ENCODE results near the gene TLR9.

DNA sequence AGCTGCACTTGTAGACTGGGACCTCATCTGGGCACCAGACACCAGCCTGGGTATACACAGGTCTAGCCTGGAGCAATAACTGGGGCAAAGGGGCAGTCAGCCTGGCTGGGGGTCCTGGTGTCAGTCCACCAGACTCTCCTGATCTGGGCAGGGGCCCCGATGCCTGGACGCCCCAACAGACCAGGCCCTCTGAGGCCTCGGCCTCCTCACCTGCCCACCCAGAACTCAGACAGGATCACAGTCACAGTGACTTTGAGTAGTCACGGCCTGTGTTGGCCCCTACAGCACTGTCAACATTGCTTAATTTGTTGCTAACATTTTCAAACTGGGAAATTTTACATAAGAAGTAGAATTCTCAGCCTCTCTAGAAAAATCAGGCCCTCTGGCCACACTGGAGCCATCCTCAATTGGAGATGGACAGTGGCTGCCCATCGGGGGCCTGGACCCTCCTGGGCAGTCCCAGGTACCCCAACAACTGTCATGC is 7.7 kb upstream of the TLR9 start:
- TF ChIP-seq, protein P1, sequence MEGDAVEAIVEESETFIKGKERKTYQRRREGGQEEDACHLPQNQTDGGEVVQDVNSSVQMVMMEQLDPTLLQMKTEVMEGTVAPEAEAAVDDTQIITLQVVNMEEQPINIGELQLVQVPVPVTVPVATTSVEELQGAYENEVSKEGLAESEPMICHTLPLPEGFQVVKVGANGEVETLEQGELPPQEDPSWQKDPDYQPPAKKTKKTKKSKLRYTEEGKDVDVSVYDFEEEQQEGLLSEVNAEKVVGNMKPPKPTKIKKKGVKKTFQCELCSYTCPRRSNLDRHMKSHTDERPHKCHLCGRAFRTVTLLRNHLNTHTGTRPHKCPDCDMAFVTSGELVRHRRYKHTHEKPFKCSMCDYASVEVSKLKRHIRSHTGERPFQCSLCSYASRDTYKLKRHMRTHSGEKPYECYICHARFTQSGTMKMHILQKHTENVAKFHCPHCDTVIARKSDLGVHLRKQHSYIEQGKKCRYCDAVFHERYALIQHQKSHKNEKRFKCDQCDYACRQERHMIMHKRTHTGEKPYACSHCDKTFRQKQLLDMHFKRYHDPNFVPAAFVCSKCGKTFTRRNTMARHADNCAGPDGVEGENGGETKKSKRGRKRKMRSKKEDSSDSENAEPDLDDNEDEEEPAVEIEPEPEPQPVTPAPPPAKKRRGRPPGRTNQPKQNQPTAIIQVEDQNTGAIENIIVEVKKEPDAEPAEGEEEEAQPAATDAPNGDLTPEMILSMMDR (IDR thresholded peaks at IDR 0.05), result no peak
- no peak for TF ChIP-seq RXRA (IDR thresholded peaks at IDR 0.05; ENCODE audit: borderline replicate concordance, low read depth)
- TF ChIP-seq FOXJ3 (CRISPR knock-in tag; IDR thresholded peaks at IDR 0.05), result no peak
- no peak for TF ChIP-seq SMC3 (IDR thresholded peaks at IDR 0.05; ENCODE audit: low read depth, low read length)
- TF ChIP-seq NRF1 (IDR thresholded peaks at IDR 0.05; ENCODE audit: low read depth, low read length), result no peak
- TF ChIP-seq, protein P2, sequence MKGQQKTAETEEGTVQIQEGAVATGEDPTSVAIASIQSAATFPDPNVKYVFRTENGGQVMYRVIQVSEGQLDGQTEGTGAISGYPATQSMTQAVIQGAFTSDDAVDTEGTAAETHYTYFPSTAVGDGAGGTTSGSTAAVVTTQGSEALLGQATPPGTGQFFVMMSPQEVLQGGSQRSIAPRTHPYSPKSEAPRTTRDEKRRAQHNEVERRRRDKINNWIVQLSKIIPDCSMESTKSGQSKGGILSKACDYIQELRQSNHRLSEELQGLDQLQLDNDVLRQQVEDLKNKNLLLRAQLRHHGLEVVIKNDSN (IDR thresholded peaks at IDR 0.05; ENCODE audit: borderline replicate concordance, low read depth), result no peak
- no peak for TF ChIP-seq GABPA (IDR thresholded peaks at IDR 0.05; ENCODE audit: low read depth)
- no peak for TF ChIP-seq POLR2AphosphoS5 (IDR thresholded peaks at IDR 0.05; ENCODE audit: low read depth, low read length)
- TF ChIP-seq, protein P3, sequence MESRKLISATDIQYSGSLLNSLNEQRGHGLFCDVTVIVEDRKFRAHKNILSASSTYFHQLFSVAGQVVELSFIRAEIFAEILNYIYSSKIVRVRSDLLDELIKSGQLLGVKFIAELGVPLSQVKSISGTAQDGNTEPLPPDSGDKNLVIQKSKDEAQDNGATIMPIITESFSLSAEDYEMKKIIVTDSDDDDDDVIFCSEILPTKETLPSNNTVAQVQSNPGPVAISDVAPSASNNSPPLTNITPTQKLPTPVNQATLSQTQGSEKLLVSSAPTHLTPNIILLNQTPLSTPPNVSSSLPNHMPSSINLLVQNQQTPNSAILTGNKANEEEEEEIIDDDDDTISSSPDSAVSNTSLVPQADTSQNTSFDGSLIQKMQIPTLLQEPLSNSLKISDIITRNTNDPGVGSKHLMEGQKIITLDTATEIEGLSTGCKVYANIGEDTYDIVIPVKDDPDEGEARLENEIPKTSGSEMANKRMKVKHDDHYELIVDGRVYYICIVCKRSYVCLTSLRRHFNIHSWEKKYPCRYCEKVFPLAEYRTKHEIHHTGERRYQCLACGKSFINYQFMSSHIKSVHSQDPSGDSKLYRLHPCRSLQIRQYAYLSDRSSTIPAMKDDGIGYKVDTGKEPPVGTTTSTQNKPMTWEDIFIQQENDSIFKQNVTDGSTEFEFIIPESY (IDR thresholded peaks at IDR 0.05; ENCODE audit: borderline replicate concordance, low read depth), result no peak
- TF ChIP-seq, protein P4, sequence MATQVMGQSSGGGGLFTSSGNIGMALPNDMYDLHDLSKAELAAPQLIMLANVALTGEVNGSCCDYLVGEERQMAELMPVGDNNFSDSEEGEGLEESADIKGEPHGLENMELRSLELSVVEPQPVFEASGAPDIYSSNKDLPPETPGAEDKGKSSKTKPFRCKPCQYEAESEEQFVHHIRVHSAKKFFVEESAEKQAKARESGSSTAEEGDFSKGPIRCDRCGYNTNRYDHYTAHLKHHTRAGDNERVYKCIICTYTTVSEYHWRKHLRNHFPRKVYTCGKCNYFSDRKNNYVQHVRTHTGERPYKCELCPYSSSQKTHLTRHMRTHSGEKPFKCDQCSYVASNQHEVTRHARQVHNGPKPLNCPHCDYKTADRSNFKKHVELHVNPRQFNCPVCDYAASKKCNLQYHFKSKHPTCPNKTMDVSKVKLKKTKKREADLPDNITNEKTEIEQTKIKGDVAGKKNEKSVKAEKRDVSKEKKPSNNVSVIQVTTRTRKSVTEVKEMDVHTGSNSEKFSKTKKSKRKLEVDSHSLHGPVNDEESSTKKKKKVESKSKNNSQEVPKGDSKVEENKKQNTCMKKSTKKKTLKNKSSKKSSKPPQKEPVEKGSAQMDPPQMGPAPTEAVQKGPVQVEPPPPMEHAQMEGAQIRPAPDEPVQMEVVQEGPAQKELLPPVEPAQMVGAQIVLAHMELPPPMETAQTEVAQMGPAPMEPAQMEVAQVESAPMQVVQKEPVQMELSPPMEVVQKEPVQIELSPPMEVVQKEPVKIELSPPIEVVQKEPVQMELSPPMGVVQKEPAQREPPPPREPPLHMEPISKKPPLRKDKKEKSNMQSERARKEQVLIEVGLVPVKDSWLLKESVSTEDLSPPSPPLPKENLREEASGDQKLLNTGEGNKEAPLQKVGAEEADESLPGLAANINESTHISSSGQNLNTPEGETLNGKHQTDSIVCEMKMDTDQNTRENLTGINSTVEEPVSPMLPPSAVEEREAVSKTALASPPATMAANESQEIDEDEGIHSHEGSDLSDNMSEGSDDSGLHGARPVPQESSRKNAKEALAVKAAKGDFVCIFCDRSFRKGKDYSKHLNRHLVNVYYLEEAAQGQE (IDR thresholded peaks at IDR 0.05; ENCODE audit: low read depth, low read length), result no peak
- no peak for TF ChIP-seq EZH2phosphoT487 (IDR thresholded peaks at IDR 0.05; ENCODE audit: borderline replicate concordance, low read depth)
- TF ChIP-seq EP300 (IDR thresholded peaks at IDR 0.05; ENCODE audit: borderline replicate concordance in 1 of 2, low read depth in 1 of 2, low read length in 1 of 2), result no peak
